Right atrium auricular region (tissue), 2 donors: Measurements from ENCODE around the gene RAVER2. TPM values are rescaled to one million over a fixed set of nuclear protein-coding genes. Genes with fewer than 3 reads are reported as not detected.

Experiments
- DNase-seq: peaks from one replicate; pipeline ENCODE4 v3.0.0-alpha.2; 2019; ENCODE audit warnings: low spot score
- H3K27ac ChIP-seq, 2 donors: fragments of 200-600 bp; sonication (generic); 1 replicate in 1 of 2; 2 replicates in 1 of 2; pipeline ENCODE4 v1.5.1; 2016 to 2019
- H3K27me3 ChIP-seq, 2 donors: fragments of 200-600 bp; sonication (generic); one replicate each; pipeline versions ENCODE4 v1.5.1 to v1.6.0; 2017 to 2019
- H3K36me3 ChIP-seq: fragments of 200-600 bp; sonication (generic); one replicate; pipeline ENCODE4 v1.5.1; 2016
- H3K4me1 ChIP-seq, 2 donors: fragments of 200-600 bp; sonication (generic); one replicate each; pipeline versions ENCODE4 v1.5.1 to v1.6.0; 2017 to 2019
- H3K4me3 ChIP-seq, 2 donors: fragments of 200-600 bp; sonication (generic); 1 replicate in 1 of 2; 2 replicates in 1 of 2; pipeline ENCODE4 v1.5.1; 2017 to 2019; ENCODE audit warnings: mild to moderate bottlenecking in 1 of 2, moderate library complexity in 1 of 2
- H3K9me3 ChIP-seq, 2 donors: fragments of 200-600 bp; sonication (generic); one replicate each; pipeline ENCODE4 v1.5.1; 2019
- CTCF ChIP-seq, 2 donors: fragments of 200-600 bp; sonication (generic); IDR thresholded peaks; one replicate each; pipeline ENCODE4 v1.5.1; 2019; ENCODE audit warnings: antibody characterized with exemption in 2 of 2
- total RNA-seq, 2 donors: library from RNA; depleted of rRNA; stranded (reverse); fragments of >200 nt; gene quantifications; one replicate each; pipeline ENCODE4 v1.1.0, GENCODE V29; 2016

Gene RAVER2
- total RNA-seq, 2 donors from 2014 or later, result 11.5 to 23.2 TPM

- Histone ChIP-seq H3K27ac (no peak overlapping the region), H3K4me1 (no peaks in the 10 kb centered on the region), H3K4me3 (no peak overlapping the region), H3K9me3 (no peaks in the 10 kb centered on the region), H3K27me3 (no peaks in the 10 kb centered on the region), H3K36me3 (no peaks in the 10 kb centered on the region)
- DNase-seq, result no peak
- TF ChIP-seq CTCF (IDR thresholded peaks at IDR 0.05), result no peak
Observed at GRCh38 chr1:64703600-64703999, 41.3 kb upstream of the RAVER2 start.

- H3K9me3 ChIP-seq, result no peaks in the 10 kb centered on the region
- H3K36me3 ChIP-seq, result no peaks in the 10 kb centered on the region
Observed at GRCh38 chr1:64705591-64705990, 39.3 kb upstream of the RAVER2 start.

GRCh38 chr1:64711266-64711665 lies 33.6 kb upstream of the RAVER2 start:
- H3K36me3 ChIP-seq, result no peaks in the 10 kb centered on the region
- no peaks in the 10 kb centered on the region for H3K9me3 ChIP-seq
- H3K27ac ChIP-seq, result no peak overlapping the region
- no peaks in the 10 kb centered on the region for H3K4me1 ChIP-seq
- no peak for DNase-seq
- H3K4me3 ChIP-seq, result no peak overlapping the region
- TF ChIP-seq CTCF (IDR thresholded peaks at IDR 0.05), result no peak
- H3K27me3 ChIP-seq, result no peaks in the 10 kb centered on the region

More at GRCh38 chr1:64705591-64705990, 39.3 kb upstream of the RAVER2 start:
- no peaks in the 10 kb centered on the region for H3K4me1 ChIP-seq
- no peak for DNase-seq
- H3K27ac ChIP-seq, result no peak overlapping the region
- TF ChIP-seq CTCF (IDR thresholded peaks at IDR 0.05), result no peak
- no peak overlapping the region for H3K4me3 ChIP-seq
- H3K27me3 ChIP-seq, result no peaks in the 10 kb centered on the region

- no peak for DNase-seq
- Histone ChIP-seq H3K4me3 (no peak overlapping the region), H3K27ac (no peak overlapping the region), H3K4me1 (no peaks in the 10 kb centered on the region), H3K36me3 (no peaks in the 10 kb centered on the region), H3K9me3 (no peaks in the 10 kb centered on the region), H3K27me3 (no peaks in the 10 kb centered on the region)
- TF ChIP-seq CTCF (IDR thresholded peaks at IDR 0.05), result no peak
Observed at GRCh38 chr1:64712049-64712448, 32.8 kb upstream of the RAVER2 start.

DNA sequence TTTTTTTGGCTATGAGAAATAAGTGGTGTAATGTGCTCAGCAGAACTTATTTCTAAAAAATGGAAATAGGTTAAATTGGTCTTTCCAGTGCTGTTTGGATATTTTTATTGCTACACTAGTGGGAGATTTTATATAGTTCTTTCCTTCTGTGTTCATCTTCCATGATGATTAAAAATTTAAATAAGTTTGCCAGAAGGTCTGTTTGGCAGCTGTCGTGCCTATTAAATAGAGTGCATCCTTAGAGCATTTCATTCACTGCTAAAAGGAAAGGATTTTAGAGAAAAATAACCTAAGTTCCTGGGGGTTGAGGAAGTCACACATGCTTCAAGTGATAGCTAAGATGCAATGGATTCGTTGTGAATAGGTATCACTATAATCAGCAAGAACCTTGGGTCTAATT lies 29.7 kb upstream of the RAVER2 start:
- Histone ChIP-seq H3K27me3 (no peaks in the 10 kb centered on the region), H3K36me3 (no peaks in the 10 kb centered on the region), H3K4me3 (no peak overlapping the region), H3K4me1 (no peaks in the 10 kb centered on the region), H3K27ac (no peak overlapping the region), H3K9me3 (no peaks in the 10 kb centered on the region)
- DNase-seq, result no peak
- TF ChIP-seq CTCF (IDR thresholded peaks at IDR 0.05), result no peak

DNA sequence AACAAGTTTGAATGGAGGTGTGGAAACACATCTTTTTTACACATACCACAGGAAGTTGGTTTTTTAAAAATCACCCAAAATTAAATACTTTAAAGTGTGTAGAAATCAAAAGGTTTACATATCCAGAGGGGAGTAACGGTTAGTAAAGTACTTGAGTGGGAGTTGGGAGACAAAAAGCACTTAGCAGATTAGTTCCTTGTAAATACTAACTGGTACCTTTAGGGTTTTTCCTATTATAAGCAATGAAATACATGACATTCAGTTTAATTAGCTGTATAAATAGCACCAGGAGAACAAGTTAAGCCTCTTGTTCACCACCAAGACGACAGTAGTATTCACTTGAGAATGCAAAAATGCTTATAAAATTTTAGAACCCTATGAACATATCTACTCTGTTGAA lies 23.7 kb upstream of the RAVER2 start:
- TF ChIP-seq CTCF (IDR thresholded peaks at IDR 0.05), result no peak
- H3K4me1 ChIP-seq, result no peaks in the 10 kb centered on the region
- H3K27me3 ChIP-seq, result no peaks in the 10 kb centered on the region
- no peaks in the 10 kb centered on the region for H3K36me3 ChIP-seq
- no peak for DNase-seq
- H3K9me3 ChIP-seq, result no peaks in the 10 kb centered on the region
- no peak overlapping the region for H3K27ac ChIP-seq
- no peak overlapping the region for H3K4me3 ChIP-seq
